ENCODE results near the gene AKR1C2.
"Not testable (repeated sequence)": the region's sequence is repeated elsewhere in the genome, so short reads cannot be mapped to it uniquely, and the experiment has no call there.

The AKR1C2 gene

DNA sequence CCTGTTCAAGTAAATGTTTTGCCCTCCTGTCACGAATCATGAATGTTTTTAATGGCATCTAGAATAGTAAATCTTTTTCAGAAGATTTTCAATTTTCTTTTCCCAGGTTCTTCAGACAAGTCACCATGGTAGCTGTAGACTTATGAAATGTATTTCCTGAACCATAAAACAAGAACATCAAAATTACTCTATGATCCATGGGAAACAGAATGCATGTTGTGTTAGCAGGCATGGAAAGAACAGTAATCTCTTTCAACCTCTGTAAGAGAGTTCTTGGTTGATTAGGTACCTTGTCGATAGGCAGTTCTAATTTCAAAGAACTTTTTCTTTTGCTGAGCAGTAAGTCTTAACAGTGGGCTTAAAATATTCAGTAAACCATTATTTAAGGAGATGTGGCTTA, 22.9 kb downstream of the AKR1C2 start:
- H3K27me3 ChIP-seq = no peaks in the 10 kb centered on the region
- H3K36me3 ChIP-seq = no peaks in the 10 kb centered on the region
- H3K4me1 ChIP-seq (ENCODE audit: control insufficient read depth in 1 of 2, insufficient read depth in 1 of 2, low read depth in 1 of 2, low read length in 1 of 2) = no peaks in the 10 kb centered on the region
- no peak for TF ChIP-seq CTCF (IDR thresholded peaks at IDR 0.05)
- H3K4me3 ChIP-seq (ENCODE audit: low read depth in 1 of 2, low read length in 1 of 2) = no peak overlapping the region
- no peak overlapping the region for H3K27ac ChIP-seq
- H3K9me3 ChIP-seq = no peaks in the 10 kb centered on the region

DNA sequence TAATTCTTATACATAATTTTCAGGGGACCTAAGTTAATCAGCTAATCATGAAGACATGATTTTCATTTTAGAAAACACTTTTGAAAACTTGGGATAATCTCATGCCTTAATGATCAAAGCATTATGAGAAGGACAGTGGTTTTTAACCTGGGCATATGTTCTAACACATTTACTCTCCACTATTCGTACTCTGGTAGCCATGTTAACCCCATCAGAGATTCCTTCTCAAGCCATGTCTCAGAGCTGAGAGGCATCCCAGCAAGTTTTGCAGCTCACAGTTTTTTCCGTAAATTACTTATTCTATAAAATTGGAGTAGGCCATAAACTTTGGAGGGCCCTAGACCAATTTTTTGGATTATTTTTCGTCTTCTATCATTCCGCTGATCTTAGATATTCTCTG, 24.8 kb downstream of the AKR1C2 start:
- no peaks in the 10 kb centered on the region for H3K27me3 ChIP-seq
- no peak overlapping the region for H3K27ac ChIP-seq
- H3K4me3 ChIP-seq (ENCODE audit: low read depth in 1 of 2, low read length in 1 of 2) = no peak overlapping the region
- no peaks in the 10 kb centered on the region for H3K9me3 ChIP-seq
- no peak for TF ChIP-seq CTCF (IDR thresholded peaks at IDR 0.05)
- H3K36me3 ChIP-seq = no peaks in the 10 kb centered on the region
- H3K4me1 ChIP-seq (ENCODE audit: control insufficient read depth in 1 of 2, insufficient read depth in 1 of 2, low read depth in 1 of 2, low read length in 1 of 2) = no peaks in the 10 kb centered on the region

DNA sequence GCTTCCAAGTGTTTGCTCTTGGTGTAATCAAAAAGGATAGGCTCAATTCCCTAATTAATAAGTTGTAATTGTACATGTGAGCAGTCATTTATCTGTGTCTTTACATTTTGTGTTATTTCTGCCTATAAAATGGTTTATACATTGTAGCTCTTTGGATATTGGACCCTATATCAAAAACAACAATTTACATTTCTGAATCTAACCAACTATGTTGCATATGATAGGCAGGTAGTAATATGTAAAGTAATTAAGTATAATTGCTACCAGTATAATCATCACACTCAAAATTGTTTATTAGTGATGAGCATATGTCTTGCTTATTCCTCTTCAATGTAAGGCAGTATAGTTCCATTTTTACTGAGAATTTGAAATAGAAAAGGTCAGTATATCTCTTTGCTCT, 26.6 kb downstream of the AKR1C2 start:
- H3K36me3 ChIP-seq = no peaks in the 10 kb centered on the region
- H3K27ac ChIP-seq = no peak overlapping the region
- TF ChIP-seq CTCF (IDR thresholded peaks at IDR 0.05) = no peak
- H3K9me3 ChIP-seq = no peaks in the 10 kb centered on the region
- H3K27me3 ChIP-seq = no peaks in the 10 kb centered on the region
- no peak overlapping the region for H3K4me3 ChIP-seq (ENCODE audit: low read depth in 1 of 2, low read length in 1 of 2)
- no peaks in the 10 kb centered on the region for H3K4me1 ChIP-seq (ENCODE audit: control insufficient read depth in 1 of 2, insufficient read depth in 1 of 2, low read depth in 1 of 2, low read length in 1 of 2)

- H3K4me3 ChIP-seq (ENCODE audit: low read depth in 1 of 2, low read length in 1 of 2); H3K36me3 ChIP-seq; H3K27me3 ChIP-seq; H3K9me3 ChIP-seq; H3K27ac ChIP-seq; H3K4me1 ChIP-seq (ENCODE audit: control insufficient read depth in 1 of 2, insufficient read depth in 1 of 2, low read depth in 1 of 2, low read length in 1 of 2): not testable (repeated sequence)
Observed at GRCh38 chr10:4974400-4974799, 29.3 kb downstream of the AKR1C2 start.

DNA sequence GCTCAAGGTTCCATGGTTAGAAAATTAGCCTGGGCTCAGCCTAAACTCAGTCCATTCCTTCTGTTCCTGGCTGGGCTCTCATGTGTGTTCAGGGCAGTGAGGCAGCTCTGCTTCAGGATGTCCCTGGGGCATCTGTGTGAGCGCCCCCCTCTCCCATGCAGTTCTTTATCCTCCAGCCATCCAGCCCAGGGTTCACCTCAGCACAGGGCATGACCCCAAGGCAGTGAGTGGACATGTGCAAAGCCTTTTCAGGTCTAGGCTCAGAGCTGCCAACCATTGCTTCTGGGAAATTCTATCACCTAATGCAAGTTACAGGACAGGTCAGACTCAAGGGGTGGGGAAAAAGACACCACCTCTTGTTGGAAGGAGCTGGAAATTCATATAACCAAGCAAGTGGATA, 30.4 kb downstream of the AKR1C2 start:
- not testable (repeated sequence) for H3K27ac ChIP-seq; H3K4me1 ChIP-seq (ENCODE audit: control insufficient read depth in 1 of 2, insufficient read depth in 1 of 2, low read depth in 1 of 2, low read length in 1 of 2); H3K27me3 ChIP-seq; H3K36me3 ChIP-seq; H3K9me3 ChIP-seq; H3K4me3 ChIP-seq (ENCODE audit: low read depth in 1 of 2, low read length in 1 of 2)

- H3K4me1 ChIP-seq (ENCODE audit: control insufficient read depth in 1 of 2, insufficient read depth in 1 of 2, low read depth in 1 of 2, low read length in 1 of 2); H3K27ac ChIP-seq; H3K9me3 ChIP-seq; H3K36me3 ChIP-seq; H3K4me3 ChIP-seq (ENCODE audit: low read depth in 1 of 2, low read length in 1 of 2); H3K27me3 ChIP-seq: not testable (repeated sequence)
Observed at GRCh38 chr10:4972369-4973142, 31.1 kb downstream of the AKR1C2 start.

GRCh38 chr10:4970362-4970761, 33.3 kb downstream of the AKR1C2 start:
- not testable (repeated sequence) for H3K36me3 ChIP-seq; H3K9me3 ChIP-seq; H3K27ac ChIP-seq; H3K27me3 ChIP-seq; H3K4me3 ChIP-seq (ENCODE audit: low read depth in 1 of 2, low read length in 1 of 2)
- H3K4me1 ChIP-seq (ENCODE audit: control insufficient read depth in 1 of 2, insufficient read depth in 1 of 2, low read depth in 1 of 2, low read length in 1 of 2) = peaks cover 0 to 11% of the 10 kb centered on the region in 2 experiments

DNA sequence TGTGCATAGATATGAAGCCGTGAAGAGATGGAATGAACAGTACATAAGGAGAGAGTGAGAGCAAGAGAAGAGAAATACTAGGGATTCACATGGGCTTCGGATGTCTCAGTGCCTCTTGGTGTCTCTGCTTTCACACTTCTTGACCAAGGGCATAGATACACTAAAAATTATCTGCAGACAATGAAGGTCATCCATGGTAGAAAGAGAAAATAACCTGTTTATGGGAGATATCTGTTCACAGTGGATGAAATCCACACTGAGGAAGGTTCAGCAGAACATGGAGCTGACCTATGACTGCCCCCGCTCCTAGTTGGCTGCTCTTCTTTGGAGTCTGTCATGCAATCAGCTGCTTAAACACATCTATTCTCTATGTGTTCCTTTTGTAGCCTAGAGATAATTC, 34.4 kb downstream of the AKR1C2 start:
- H3K9me3 ChIP-seq; H3K27ac ChIP-seq; H3K36me3 ChIP-seq; H3K27me3 ChIP-seq; H3K4me3 ChIP-seq (ENCODE audit: low read depth in 1 of 2, low read length in 1 of 2): not testable (repeated sequence)
- peaks cover 0 to 11% of the 10 kb centered on the region in 2 experiments for H3K4me1 ChIP-seq (ENCODE audit: control insufficient read depth in 1 of 2, insufficient read depth in 1 of 2, low read depth in 1 of 2, low read length in 1 of 2)

DNA sequence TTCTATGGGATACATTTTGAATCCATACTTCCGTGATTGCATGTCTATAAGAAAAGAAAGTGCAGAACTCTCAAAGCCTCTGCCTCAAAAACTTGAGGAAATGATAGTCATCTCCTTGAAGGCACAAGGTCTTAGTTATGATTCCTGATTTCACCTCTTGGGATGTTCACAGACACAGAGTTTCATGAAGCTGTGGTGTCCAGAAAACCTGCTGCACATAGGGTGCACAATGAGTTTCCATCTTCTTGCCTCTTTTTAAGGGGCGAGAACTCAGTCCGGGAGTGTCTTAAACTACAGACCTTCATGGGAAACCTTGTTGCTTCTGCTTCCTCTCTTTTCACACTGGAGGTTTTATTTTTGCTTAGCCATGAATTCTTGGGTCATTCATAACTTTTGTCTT, 36.5 kb downstream of the AKR1C2 start:
- H3K4me1 ChIP-seq (ENCODE audit: control insufficient read depth in 1 of 2, insufficient read depth in 1 of 2, low read depth in 1 of 2, low read length in 1 of 2) = peaks cover 0 to 11% of the 10 kb centered on the region in 2 experiments
- H3K27ac ChIP-seq; H3K27me3 ChIP-seq; H3K36me3 ChIP-seq; H3K9me3 ChIP-seq; H3K4me3 ChIP-seq (ENCODE audit: low read depth in 1 of 2, low read length in 1 of 2): not testable (repeated sequence)

DNA sequence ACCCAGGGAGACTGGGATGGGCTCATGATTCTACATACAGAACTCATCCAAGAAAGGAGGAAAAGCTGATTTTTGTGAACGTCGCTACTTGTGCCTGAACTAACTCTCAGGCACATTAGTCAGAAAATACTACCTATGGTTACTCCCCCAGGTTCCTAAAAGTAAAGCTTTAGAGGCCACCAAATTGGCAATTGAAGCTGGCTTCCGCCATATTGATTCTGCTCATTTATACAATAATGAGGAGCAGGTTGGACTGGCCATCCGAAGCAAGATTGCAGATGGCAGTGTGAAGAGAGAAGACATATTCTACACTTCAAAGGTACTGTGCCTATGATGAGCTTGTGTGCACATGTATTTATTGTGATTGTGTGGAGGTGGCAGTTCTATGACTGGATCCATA, 37.9 kb downstream of the AKR1C2 start:
- H3K27me3 ChIP-seq; H3K36me3 ChIP-seq; H3K27ac ChIP-seq; H3K4me3 ChIP-seq (ENCODE audit: low read depth in 1 of 2, low read length in 1 of 2); H3K9me3 ChIP-seq: not testable (repeated sequence)
- H3K4me1 ChIP-seq (ENCODE audit: control insufficient read depth in 1 of 2, insufficient read depth in 1 of 2, low read depth in 1 of 2, low read length in 1 of 2) = peaks cover 0 to 11% of the 10 kb centered on the region in 2 experiments

- H3K4me1 ChIP-seq (ENCODE audit: control insufficient read depth in 1 of 2, insufficient read depth in 1 of 2, low read depth in 1 of 2, low read length in 1 of 2) = peaks cover 0 to 11% of the 10 kb centered on the region in 2 experiments
- H3K4me3 ChIP-seq (ENCODE audit: low read depth in 1 of 2, low read length in 1 of 2); H3K27me3 ChIP-seq; H3K36me3 ChIP-seq; H3K27ac ChIP-seq; H3K9me3 ChIP-seq: not testable (repeated sequence)
Observed at GRCh38 chr10:4963815-4964154, 39.9 kb downstream of the AKR1C2 start.

All from neutrophil (primary cell).